SK-N-MC (cell line): ENCODE measurements around the gene NUP107.
A peak's percentile ranks its signal among the peaks of the same experiment; 100 is the strongest.
"Not testable (repeated sequence)": the region's sequence is repeated elsewhere in the genome, so short reads cannot be mapped to it uniquely, and the experiment has no call there.

Source experiments
- DNase-seq: peaks from one replicate; pipeline ENCODE4 v3.0.0-alpha.2; 2011; ENCODE audit warnings: low read depth, low spot score
- H3K27ac ChIP-seq: fragments of 200-600 bp; sonication (generic); 2 replicates; pipeline ENCODE4 v1.5.1; 2016; ENCODE audit warnings: mixed run types
- H3K36me3 ChIP-seq: fragments of 200-600 bp; sonication (generic); 2 replicates; pipeline ENCODE4 v1.6.1; 2017; ENCODE audit warnings: antibody characterized with exemption, low read length, mixed read lengths; ENCODE audit not compliant: insufficient read depth
- H3K4me3 ChIP-seq: fragments of 200-600 bp; sonication (generic); 2 replicates; pipeline ENCODE4 v1.5.1; 2016
- H3K9ac ChIP-seq: fragments of 200-600 bp; sonication (generic); 2 replicates; pipeline ENCODE4 v1.8.0; 2017; ENCODE audit warnings: mixed run types, mixed read lengths; ENCODE audit not compliant: insufficient read length
- H3K9me3 ChIP-seq: fragments of 200-600 bp; sonication (generic); 2 replicates; pipeline ENCODE4 v1.6.1; 2017; ENCODE audit warnings: low read depth, mild to moderate bottlenecking, antibody characterized with exemption, low read length, moderate library complexity, mixed read lengths
- EZH2 ChIP-seq: fragments of 200-600 bp; sonication (generic); IDR thresholded peaks from one replicate; pipeline ENCODE4 v1.6.1; 2017; ENCODE audit warnings: antibody characterized with exemption
- FOXP2 ChIP-seq: optimal IDR thresholded peaks from 2 replicates; pipeline ENCODE3; 2011; ENCODE audit warnings: mild to moderate bottlenecking, moderate library complexity; ENCODE audit not compliant: insufficient read depth; ENCODE audit errors: extremely low read length, control extremely low read depth
- POLR2AphosphoS5 ChIP-seq: IDR thresholded peaks from 2 replicates; pipeline ENCODE4 v1.6.1; 2012; ENCODE audit warnings: mild to moderate bottlenecking, low read depth, low read length, borderline replicate concordance

Gene NUP107

DNA sequence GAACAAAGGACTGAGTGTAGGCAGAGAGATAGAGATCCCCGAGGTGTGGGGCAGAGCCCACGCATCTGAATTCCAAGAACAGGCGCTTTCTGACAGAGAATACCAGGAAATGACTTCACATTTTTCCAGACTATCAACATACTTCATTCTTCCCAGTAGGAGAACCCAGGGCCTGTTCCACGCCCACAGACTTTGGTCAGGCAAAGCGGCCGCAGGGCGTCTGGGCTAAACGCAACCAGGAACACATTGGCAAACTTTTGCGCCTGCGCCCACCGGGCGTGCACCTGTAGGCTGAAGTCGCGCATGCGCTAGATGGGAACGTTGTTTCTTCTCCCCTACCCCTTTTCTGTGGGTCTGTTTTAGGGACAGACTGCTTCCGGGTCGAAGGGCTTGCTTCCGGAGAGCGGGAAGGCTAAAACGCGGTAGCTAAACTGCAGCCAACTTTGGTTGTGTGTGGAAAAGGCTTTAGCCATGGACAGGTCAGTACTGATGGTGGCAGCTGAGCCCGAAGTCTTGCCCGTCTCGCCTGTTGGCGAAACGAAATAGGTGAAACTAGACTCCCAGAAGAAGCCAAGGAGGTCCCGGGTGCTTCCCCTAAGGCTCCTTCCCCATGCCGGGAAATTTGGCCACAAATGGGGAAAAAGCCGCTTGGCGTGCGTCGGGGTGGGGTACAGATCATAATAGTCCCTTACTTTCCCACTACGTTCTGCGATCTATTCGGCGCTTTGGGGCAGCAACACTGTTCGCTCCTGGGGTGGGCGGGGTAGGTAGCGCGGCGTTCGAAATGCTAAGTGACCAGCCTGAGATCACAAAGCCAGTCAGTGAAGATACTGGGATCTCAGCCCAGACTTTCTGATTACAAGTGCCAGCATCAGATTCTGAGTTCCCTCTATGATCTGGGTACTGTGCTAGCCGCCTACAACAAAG, at the start of gene NUP107:
NUP107 (plus strand) TSS at position 384 of the 927 bp plus-strand sequence; CDS start at position 472, 88 bp downstream.
- Histone ChIP-seq H3K9ac (peak within 1 kb of the TSS; percentile 93), H3K27ac (peak within 1 kb of the TSS; percentile 81), H3K9me3 (no peaks in the 10 kb centered on the region), H3K4me3 (peak within 1 kb of the TSS; percentile 96), H3K36me3 (peaks cover 21% of the 10 kb centered on the region)
- peak; percentile 93 for DNase-seq
- no peak for TF ChIP-seq FOXP2
- TF ChIP-seq POLR2AphosphoS5: peak; percentile 94
- no peak for TF ChIP-seq EZH2

DNA sequence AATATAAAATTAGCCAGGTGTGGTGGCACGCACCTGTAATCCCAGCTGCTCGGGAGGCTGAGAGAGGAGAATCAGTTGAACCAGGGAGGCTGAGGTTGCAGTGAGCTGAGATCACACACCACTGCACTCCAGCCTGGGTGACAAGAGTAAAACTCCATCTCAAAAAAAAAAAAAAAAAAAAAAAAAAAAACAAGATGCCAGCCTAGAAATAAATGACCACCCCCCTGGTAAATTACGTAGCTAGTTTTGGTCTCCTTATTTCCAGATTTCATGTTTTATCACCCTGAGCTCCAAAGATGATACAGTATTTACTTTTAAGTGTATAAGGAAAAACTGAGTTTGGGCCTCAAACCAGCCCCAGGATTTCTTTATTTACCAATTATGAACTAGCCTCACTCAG, 49.3 kb upstream of the NUP107 start:
- H3K27ac ChIP-seq, H3K36me3 ChIP-seq, H3K4me3 ChIP-seq, H3K9me3 ChIP-seq, DNase-seq: not testable (repeated sequence)
- H3K9ac ChIP-seq: peak overlapping the region; percentile 24

- Histone ChIP-seq H3K36me3 (no peaks in the 10 kb centered on the region; the same call in 1 of the 2 replicates), H3K27ac (0 out of 2 replicates have a peak overlapping the region, but pooled peaks have one; percentile 1), H3K9me3 (no peaks in the 10 kb centered on the region; the same call in 1 of the 2 replicates), H3K4me3 (no peak overlapping the region), H3K9ac (no peak overlapping the region)
- TF ChIP-seq EZH2 (no peak), FOXP2 (no peak), POLR2AphosphoS5 (no peak)
- no peak for DNase-seq
Observed at GRCh38 chr12:68638171-68638570, 48.6 kb upstream of the NUP107 start.

GRCh38 chr12:68638721-68639395, 47.9 kb upstream of the NUP107 start:
- no peaks in the 10 kb centered on the region; the same call in 1 of the 2 replicates for H3K9me3 ChIP-seq
- H3K36me3 ChIP-seq: no peaks in the 10 kb centered on the region; the same call in 1 of the 2 replicates
- no peak overlapping the region for H3K27ac ChIP-seq
- DNase-seq: no peak
- TF ChIP-seq POLR2AphosphoS5 (no peak), FOXP2 (no peak), EZH2 (no peak)
- H3K4me3 ChIP-seq: no peak overlapping the region
- no peak overlapping the region for H3K9ac ChIP-seq

DNA sequence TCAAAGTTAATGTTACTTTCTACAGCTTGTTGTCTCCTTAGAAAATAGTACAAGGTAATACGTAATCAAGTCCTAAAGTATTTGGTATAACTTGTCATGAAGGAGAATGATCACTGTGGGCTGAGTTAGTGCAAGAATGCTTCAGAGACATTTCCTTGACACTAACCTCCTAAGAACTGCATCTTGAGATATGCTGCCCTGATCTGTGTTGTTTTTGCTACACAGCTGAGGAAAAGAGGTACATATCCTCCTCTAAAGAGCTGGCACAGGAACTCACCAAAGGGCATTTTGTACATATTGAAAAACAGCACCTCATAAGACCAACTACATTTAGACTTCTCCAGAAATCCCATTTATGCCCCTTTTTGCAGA, 47.4 kb upstream of the NUP107 start:
- TF ChIP-seq EZH2: no peak
- TF ChIP-seq FOXP2: no peak
- no peak for TF ChIP-seq POLR2AphosphoS5
- Histone ChIP-seq H3K4me3 (no peak overlapping the region), H3K27ac (no peak overlapping the region), H3K9ac (no peak overlapping the region), H3K36me3 (no peaks in the 10 kb centered on the region; the same call in 1 of the 2 replicates), H3K9me3 (no peaks in the 10 kb centered on the region; the same call in 1 of the 2 replicates)
- DNase-seq: no peak

- DNase-seq: no peak
- Histone ChIP-seq H3K9ac (no peak overlapping the region), H3K9me3 (no peaks in the 10 kb centered on the region; the same call in 1 of the 2 replicates), H3K27ac (no peak overlapping the region), H3K4me3 (no peak overlapping the region), H3K36me3 (no peaks in the 10 kb centered on the region; the same call in 1 of the 2 replicates)
- TF ChIP-seq POLR2AphosphoS5: no peak
- no peak for TF ChIP-seq FOXP2
- no peak for TF ChIP-seq EZH2
Observed at GRCh38 chr12:68641138-68641537, 45.6 kb upstream of the NUP107 start.

DNA sequence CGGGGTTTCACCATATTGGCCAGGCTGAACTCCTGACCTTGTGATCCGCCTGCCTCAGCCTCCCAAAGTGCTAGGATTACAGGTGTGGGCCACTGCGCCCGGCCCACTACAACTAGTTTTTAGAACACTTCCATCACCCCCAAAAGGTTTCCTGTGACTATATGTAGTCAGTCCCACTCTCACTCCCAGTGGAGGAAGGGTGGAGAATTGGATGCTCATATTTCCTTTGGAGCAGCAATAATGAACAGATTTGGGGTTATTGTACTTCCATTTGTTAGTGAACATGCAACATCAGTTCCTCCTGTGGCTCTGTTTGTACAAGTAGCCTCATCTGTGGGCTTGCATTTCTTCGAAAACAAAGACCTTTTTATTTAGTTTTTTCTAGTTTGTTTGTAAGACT, 40.3 kb upstream of the NUP107 start:
- no peak overlapping the region for H3K4me3 ChIP-seq
- no peak overlapping the region for H3K27ac ChIP-seq
- H3K9me3 ChIP-seq: no peaks in the 10 kb centered on the region
- peaks cover 26% of the 10 kb centered on the region for H3K36me3 ChIP-seq
- DNase-seq: no peak
- TF ChIP-seq FOXP2: no peak
- TF ChIP-seq EZH2: no peak
- no peak for TF ChIP-seq POLR2AphosphoS5
- no peak overlapping the region for H3K9ac ChIP-seq

DNA sequence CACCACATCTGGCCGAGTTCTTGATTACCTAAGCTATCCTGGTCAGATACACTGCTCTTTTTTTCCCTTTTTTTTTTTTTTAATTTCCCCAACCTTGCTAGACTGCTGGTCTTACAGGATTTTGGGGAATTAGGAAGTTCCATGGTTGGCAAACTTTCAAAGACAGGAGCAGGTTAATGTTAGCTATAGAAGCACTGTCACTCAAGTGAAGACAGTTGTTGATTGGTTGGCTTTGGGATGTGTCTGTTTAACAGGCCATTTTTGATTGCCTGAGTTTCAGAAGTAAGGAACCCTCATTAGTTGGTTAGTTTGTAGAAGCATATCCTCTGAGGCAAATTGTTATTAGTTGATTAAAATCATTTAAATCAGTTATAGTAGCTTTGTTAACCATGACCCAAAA, 39.3 kb upstream of the NUP107 start:
- Histone ChIP-seq H3K4me3 (no peak overlapping the region), H3K9ac (no peak overlapping the region), H3K9me3 (no peaks in the 10 kb centered on the region), H3K27ac (no peak overlapping the region), H3K36me3 (peaks cover 36% of the 10 kb centered on the region)
- TF ChIP-seq POLR2AphosphoS5 (no peak), EZH2 (no peak), FOXP2 (no peak)
- DNase-seq: no peak
